ENCODE results near the gene IL5RA.

IL5RA gene

GRCh38 chr3:3066910-3067309 is 43.3 kb downstream of the IL5RA start:
- no peak overlapping the region for H3K4me3 ChIP-seq (ENCODE audit: low read length in 2 of 2)
- H3K27ac ChIP-seq (ENCODE audit: low read depth in 2 of 2, low read length in 2 of 2) = no peak overlapping the region
- no peaks in the 10 kb centered on the region for H3K4me1 ChIP-seq (ENCODE audit: control insufficient read depth in 2 of 2, insufficient read depth in 2 of 2, low read length in 2 of 2)

DNA sequence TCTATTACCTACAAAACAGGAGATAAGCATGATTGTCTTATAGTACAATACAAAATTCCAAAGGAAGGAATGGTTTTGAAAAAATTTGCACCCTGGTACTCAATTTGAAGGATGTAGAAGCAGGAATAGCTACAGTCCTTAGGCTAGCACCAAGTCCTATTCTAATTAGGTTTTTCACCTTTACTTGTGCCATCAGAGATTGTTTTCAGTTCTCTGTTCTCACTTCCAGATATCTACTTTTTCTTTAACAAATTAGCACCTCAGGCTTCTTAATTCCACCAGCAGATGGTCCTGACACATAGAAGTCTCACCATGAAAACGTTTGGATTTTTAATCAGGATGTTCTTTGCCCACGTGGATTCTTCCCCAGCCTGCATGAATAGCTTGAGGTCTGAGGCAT is 43.8 kb downstream of the IL5RA start:
- Histone ChIP-seq H3K4me3 (ENCODE audit: low read length in 2 of 2) (no peak overlapping the region), H3K27ac (ENCODE audit: low read depth in 2 of 2, low read length in 2 of 2) (no peak overlapping the region), H3K9ac (ENCODE audit: low read depth in 1 of 2, low read length in 2 of 2) (no peak overlapping the region), H3K4me1 (ENCODE audit: control insufficient read depth in 2 of 2, insufficient read depth in 2 of 2, low read length in 2 of 2) (no peaks in the 10 kb centered on the region), H3K36me3 (ENCODE audit: control insufficient read depth in 2 of 2, insufficient read depth in 2 of 2, low read length in 2 of 2) (no peaks in the 10 kb centered on the region), H3K9me3 (ENCODE audit: control insufficient read depth in 2 of 2, low read length in 2 of 2) (no peaks in the 10 kb centered on the region), H3K27me3 (ENCODE audit: control insufficient read depth in 2 of 2, insufficient read depth in 2 of 2, low read length in 2 of 2) (no peaks in the 10 kb centered on the region)

More at GRCh38 chr3:3066910-3067309, 43.3 kb downstream of the IL5RA start:
- H3K27me3 ChIP-seq (ENCODE audit: control insufficient read depth in 2 of 2, insufficient read depth in 2 of 2, low read length in 2 of 2) = no peaks in the 10 kb centered on the region
- no peaks in the 10 kb centered on the region for H3K36me3 ChIP-seq (ENCODE audit: control insufficient read depth in 2 of 2, insufficient read depth in 2 of 2, low read length in 2 of 2)
- no peaks in the 10 kb centered on the region for H3K9me3 ChIP-seq (ENCODE audit: control insufficient read depth in 2 of 2, low read length in 2 of 2)
- no peak overlapping the region for H3K9ac ChIP-seq (ENCODE audit: low read depth in 1 of 2, low read length in 2 of 2)

DNA sequence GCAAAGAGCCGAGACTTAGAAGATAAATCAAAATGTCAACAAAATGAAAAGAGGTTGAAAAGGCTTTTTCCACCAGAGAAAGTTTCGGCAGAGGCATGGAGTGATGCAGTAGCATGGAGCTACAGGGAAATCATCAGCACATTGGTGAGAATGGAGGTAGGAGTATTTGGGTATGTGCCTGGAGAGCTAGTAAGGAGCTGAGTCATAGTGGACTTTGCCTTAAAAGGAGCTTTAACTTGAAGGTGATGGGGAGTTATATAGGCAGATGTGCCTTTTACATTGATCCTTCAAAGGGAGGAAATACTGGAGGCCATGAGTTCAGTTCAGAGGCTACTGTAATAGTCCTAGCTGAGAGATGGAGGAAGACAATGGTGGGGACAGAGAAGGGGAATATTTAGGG is 44.3 kb downstream of the IL5RA start:
- H3K27me3 ChIP-seq (ENCODE audit: control insufficient read depth in 2 of 2, insufficient read depth in 2 of 2, low read length in 2 of 2) = no peaks in the 10 kb centered on the region
- no peak overlapping the region for H3K9ac ChIP-seq (ENCODE audit: low read depth in 1 of 2, low read length in 2 of 2)
- H3K36me3 ChIP-seq (ENCODE audit: control insufficient read depth in 2 of 2, insufficient read depth in 2 of 2, low read length in 2 of 2) = no peaks in the 10 kb centered on the region
- no peak overlapping the region for H3K4me3 ChIP-seq (ENCODE audit: low read length in 2 of 2)
- no peak overlapping the region for H3K27ac ChIP-seq (ENCODE audit: low read depth in 2 of 2, low read length in 2 of 2)
- H3K4me1 ChIP-seq (ENCODE audit: control insufficient read depth in 2 of 2, insufficient read depth in 2 of 2, low read length in 2 of 2) = no peaks in the 10 kb centered on the region
- H3K9me3 ChIP-seq (ENCODE audit: control insufficient read depth in 2 of 2, low read length in 2 of 2) = no peaks in the 10 kb centered on the region

GRCh38 chr3:3064297-3064696 is 45.9 kb downstream of the IL5RA start:
- Histone ChIP-seq H3K27me3 (ENCODE audit: control insufficient read depth in 2 of 2, insufficient read depth in 2 of 2, low read length in 2 of 2) (no peaks in the 10 kb centered on the region), H3K9me3 (ENCODE audit: control insufficient read depth in 2 of 2, low read length in 2 of 2) (no peaks in the 10 kb centered on the region), H3K4me1 (ENCODE audit: control insufficient read depth in 2 of 2, insufficient read depth in 2 of 2, low read length in 2 of 2) (no peaks in the 10 kb centered on the region)

DNA sequence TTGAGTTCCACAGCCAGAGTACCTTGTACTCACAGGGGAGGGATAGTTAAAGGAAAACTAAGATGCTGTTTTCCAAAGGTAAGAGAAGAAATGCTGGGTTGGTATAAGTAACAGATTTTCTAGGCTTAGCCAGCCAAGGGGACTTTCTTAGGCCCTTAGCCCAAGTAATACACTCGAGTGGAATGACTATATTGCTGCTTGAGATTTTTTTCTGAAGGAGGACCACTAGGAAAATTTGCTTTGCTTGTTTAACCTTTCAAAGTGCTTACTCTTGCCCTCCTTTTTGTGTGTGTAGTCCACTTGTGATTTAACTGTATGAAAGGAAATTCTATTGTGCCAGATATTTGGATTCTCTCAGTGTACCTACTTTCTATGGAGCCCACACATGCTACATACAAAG is 50.5 kb downstream of the IL5RA start:
- Histone ChIP-seq H3K36me3 (ENCODE audit: control insufficient read depth in 2 of 2, insufficient read depth in 2 of 2, low read length in 2 of 2) (no peaks in the 10 kb centered on the region), H3K4me3 (ENCODE audit: low read length in 2 of 2) (no peak overlapping the region), H3K27ac (ENCODE audit: low read depth in 2 of 2, low read length in 2 of 2) (no peak overlapping the region), H3K4me1 (ENCODE audit: control insufficient read depth in 2 of 2, insufficient read depth in 2 of 2, low read length in 2 of 2) (no peaks in the 10 kb centered on the region), H3K9me3 (ENCODE audit: control insufficient read depth in 2 of 2, low read length in 2 of 2) (no peaks in the 10 kb centered on the region), H3K27me3 (ENCODE audit: control insufficient read depth in 2 of 2, insufficient read depth in 2 of 2, low read length in 2 of 2) (no peaks in the 10 kb centered on the region), H3K9ac (ENCODE audit: low read depth in 1 of 2, low read length in 2 of 2) (no peak overlapping the region)

More at GRCh38 chr3:3064297-3064696, 45.9 kb downstream of the IL5RA start:
- no peak overlapping the region for H3K4me3 ChIP-seq (ENCODE audit: low read length in 2 of 2)
- no peaks in the 10 kb centered on the region for H3K36me3 ChIP-seq (ENCODE audit: control insufficient read depth in 2 of 2, insufficient read depth in 2 of 2, low read length in 2 of 2)
- no peak overlapping the region for H3K9ac ChIP-seq (ENCODE audit: low read depth in 1 of 2, low read length in 2 of 2)
- no peak overlapping the region for H3K27ac ChIP-seq (ENCODE audit: low read depth in 2 of 2, low read length in 2 of 2)

DNA sequence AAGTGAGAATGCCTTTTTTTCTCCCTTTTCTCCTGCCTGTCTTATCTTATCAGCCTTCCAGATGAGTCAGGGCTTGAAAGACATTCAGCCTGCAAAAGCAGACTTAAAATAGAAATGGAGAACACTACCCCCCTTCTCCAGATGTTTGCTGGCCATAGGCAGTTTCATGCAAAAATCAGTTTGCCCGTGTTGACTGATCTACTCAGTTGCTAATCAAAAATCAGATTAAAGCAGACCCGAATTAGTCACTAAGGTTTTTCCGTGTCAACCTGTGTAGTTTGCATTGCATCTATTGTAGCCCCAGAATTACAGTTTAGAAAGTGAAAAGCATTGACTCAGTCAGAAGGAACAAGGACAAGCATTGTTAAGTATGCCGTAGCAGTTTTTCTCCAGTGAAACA is 56.2 kb downstream of the IL5RA start:
- H3K36me3 ChIP-seq (ENCODE audit: control insufficient read depth in 2 of 2, insufficient read depth in 2 of 2, low read length in 2 of 2) = no peaks in the 10 kb centered on the region
- no peak overlapping the region for H3K4me3 ChIP-seq (ENCODE audit: low read length in 2 of 2)

DNA sequence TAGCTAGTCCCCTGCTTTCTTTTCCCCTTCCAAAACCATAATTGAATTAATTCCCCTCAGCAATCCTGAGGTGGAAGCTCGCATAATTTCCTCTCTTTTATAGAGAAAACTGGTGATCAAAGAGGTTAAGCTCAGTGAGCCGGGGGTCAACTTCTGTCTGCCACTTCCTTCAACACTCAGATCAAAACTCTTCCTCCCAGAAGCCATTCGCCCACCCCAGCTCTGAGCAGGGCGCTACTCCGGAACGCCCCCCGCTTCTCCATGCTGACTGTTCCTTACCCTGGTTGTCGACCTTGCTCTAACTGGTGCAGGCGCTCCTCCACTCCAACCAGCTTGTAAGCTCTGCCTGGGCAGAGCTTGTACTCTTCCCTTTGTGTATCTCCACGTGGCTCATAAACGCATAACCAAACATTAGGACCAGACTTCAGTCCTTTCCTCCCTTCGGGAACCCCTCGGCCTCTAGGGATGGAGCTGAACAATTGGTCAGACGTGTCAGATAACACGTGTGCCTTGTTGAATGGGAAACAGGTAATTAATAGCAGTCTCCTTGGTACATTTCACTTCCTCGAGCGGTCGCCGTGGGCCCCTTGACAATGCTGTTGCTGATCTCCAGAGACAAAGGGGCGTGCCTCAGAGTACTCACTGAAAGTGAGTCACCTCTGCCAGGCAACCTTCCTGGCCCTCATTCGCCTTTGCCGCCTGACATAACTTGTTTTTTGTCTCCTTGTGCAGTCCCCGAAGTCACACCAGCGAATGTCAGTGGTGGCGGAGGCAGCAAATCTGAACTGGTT is 71.8 kb downstream of the IL5RA start:
- Histone ChIP-seq H3K4me1 (ENCODE audit: control insufficient read depth in 2 of 2, insufficient read depth in 2 of 2, low read length in 2 of 2) (no peaks in the 10 kb centered on the region), H3K27me3 (ENCODE audit: control insufficient read depth in 2 of 2, insufficient read depth in 2 of 2, low read length in 2 of 2) (no peaks in the 10 kb centered on the region), H3K36me3 (ENCODE audit: control insufficient read depth in 2 of 2, insufficient read depth in 2 of 2, low read length in 2 of 2) (peaks cover 0 to 2% of the 10 kb centered on the region in 2 donors), H3K9ac (ENCODE audit: low read depth in 1 of 2, low read length in 2 of 2) (no peak overlapping the region), H3K4me3 (ENCODE audit: low read length in 2 of 2) (no peak overlapping the region), H3K27ac (ENCODE audit: low read depth in 2 of 2, low read length in 2 of 2) (no peak overlapping the region), H3K9me3 (ENCODE audit: control insufficient read depth in 2 of 2, low read length in 2 of 2) (no peaks in the 10 kb centered on the region)

More for the DNA sequence above, 56.2 kb downstream of the IL5RA start:
- H3K9me3 ChIP-seq (ENCODE audit: control insufficient read depth in 2 of 2, low read length in 2 of 2) = no peaks in the 10 kb centered on the region
- no peak overlapping the region for H3K27ac ChIP-seq (ENCODE audit: low read depth in 2 of 2, low read length in 2 of 2)
- no peaks in the 10 kb centered on the region for H3K4me1 ChIP-seq (ENCODE audit: control insufficient read depth in 2 of 2, insufficient read depth in 2 of 2, low read length in 2 of 2)
- no peak overlapping the region for H3K9ac ChIP-seq (ENCODE audit: low read depth in 1 of 2, low read length in 2 of 2)
- H3K27me3 ChIP-seq (ENCODE audit: control insufficient read depth in 2 of 2, insufficient read depth in 2 of 2, low read length in 2 of 2) = no peaks in the 10 kb centered on the region

GRCh38 chr3:3037156-3037555 is 73.0 kb downstream of the IL5RA start:
- Histone ChIP-seq H3K9ac (ENCODE audit: low read depth in 1 of 2, low read length in 2 of 2) (no peak overlapping the region), H3K36me3 (ENCODE audit: control insufficient read depth in 2 of 2, insufficient read depth in 2 of 2, low read length in 2 of 2) (peaks cover 0 to 2% of the 10 kb centered on the region in 2 donors), H3K4me3 (ENCODE audit: low read length in 2 of 2) (no peak overlapping the region), H3K4me1 (ENCODE audit: control insufficient read depth in 2 of 2, insufficient read depth in 2 of 2, low read length in 2 of 2) (no peaks in the 10 kb centered on the region), H3K27ac (ENCODE audit: low read depth in 2 of 2, low read length in 2 of 2) (no peak overlapping the region), H3K9me3 (ENCODE audit: control insufficient read depth in 2 of 2, low read length in 2 of 2) (no peaks in the 10 kb centered on the region), H3K27me3 (ENCODE audit: control insufficient read depth in 2 of 2, insufficient read depth in 2 of 2, low read length in 2 of 2) (no peaks in the 10 kb centered on the region)

- H3K9me3 ChIP-seq (ENCODE audit: control insufficient read depth in 2 of 2, low read length in 2 of 2) = no peaks in the 10 kb centered on the region
- no peak overlapping the region for H3K4me3 ChIP-seq (ENCODE audit: low read length in 2 of 2)
- H3K27ac ChIP-seq (ENCODE audit: low read depth in 2 of 2, low read length in 2 of 2) = no peak overlapping the region
- no peaks in the 10 kb centered on the region for H3K36me3 ChIP-seq (ENCODE audit: control insufficient read depth in 2 of 2, insufficient read depth in 2 of 2, low read length in 2 of 2)
- H3K9ac ChIP-seq (ENCODE audit: low read depth in 1 of 2, low read length in 2 of 2) = no peak overlapping the region
- H3K27me3 ChIP-seq (ENCODE audit: control insufficient read depth in 2 of 2, insufficient read depth in 2 of 2, low read length in 2 of 2) = no peaks in the 10 kb centered on the region
- H3K4me1 ChIP-seq (ENCODE audit: control insufficient read depth in 2 of 2, insufficient read depth in 2 of 2, low read length in 2 of 2) = no peaks in the 10 kb centered on the region
Measured at GRCh38 chr3:3031326-3031725, 78.8 kb downstream of the IL5RA start.

DNA sequence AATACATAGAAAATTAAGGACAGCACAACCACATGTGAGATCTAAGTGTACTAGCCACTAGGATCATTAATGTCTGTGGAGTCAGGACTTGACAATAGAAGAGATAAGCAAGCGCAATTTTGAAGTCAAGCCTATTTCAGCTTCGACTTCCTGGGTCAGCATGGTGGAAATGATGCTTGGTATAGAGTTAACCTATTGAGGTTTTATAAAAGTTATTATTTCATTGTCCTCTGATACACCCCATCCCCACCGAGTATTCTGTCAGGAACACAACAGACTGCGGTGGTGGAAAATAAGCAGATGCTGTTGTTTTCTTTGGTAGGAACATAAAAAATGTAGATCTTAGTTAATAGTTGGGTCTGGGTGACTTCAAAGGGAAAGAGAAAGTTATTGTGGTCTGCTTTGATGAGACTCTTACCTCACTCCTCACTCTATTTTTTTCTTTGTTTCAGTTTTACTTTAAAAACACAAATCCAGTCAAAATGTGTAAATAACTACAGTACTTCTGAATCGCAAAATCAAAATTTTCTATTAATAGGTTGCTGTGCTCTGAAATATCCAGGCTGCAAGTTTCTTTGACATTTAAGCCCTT is 82.1 kb downstream of the IL5RA start:
- no peaks in the 10 kb centered on the region for H3K36me3 ChIP-seq (ENCODE audit: control insufficient read depth in 2 of 2, insufficient read depth in 2 of 2, low read length in 2 of 2)
- H3K27me3 ChIP-seq (ENCODE audit: control insufficient read depth in 2 of 2, insufficient read depth in 2 of 2, low read length in 2 of 2) = no peaks in the 10 kb centered on the region
- H3K27ac ChIP-seq (ENCODE audit: low read depth in 2 of 2, low read length in 2 of 2) = no peak overlapping the region
- H3K4me3 ChIP-seq (ENCODE audit: low read length in 2 of 2) = no peak overlapping the region
- H3K9me3 ChIP-seq (ENCODE audit: control insufficient read depth in 2 of 2, low read length in 2 of 2) = no peaks in the 10 kb centered on the region
- no peaks in the 10 kb centered on the region for H3K4me1 ChIP-seq (ENCODE audit: control insufficient read depth in 2 of 2, insufficient read depth in 2 of 2, low read length in 2 of 2)
- H3K9ac ChIP-seq (ENCODE audit: low read depth in 1 of 2, low read length in 2 of 2) = no peak overlapping the region

Measured in mucosa of rectum (tissue), 2 donors.